H1 (cell line): ENCODE results near the gene SPSB3. TPM values are rescaled to one million over a fixed set of nuclear protein-coding genes. Genes with fewer than 3 reads are reported as not detected.
A peak's percentile ranks its signal among the peaks of the same experiment; 100 is the strongest.

Experiments used
- CTCF ChIA-PET: fragments of 300-600 bp; sonication (Branson Sonifier 250); formaldehyde crosslinking; loops from one replicate; lab custom pipeline; 2021; ENCODE audit not compliant: partially characterized antibody; lab: Charles Lee
- POLR2A ChIA-PET: fragments of 300-600 bp; sonication (Branson Sonifier 250); formaldehyde crosslinking; loops from one replicate; lab custom pipeline; 2021; ENCODE audit warnings: inconsistent platforms; ENCODE audit not compliant: partially characterized antibody; lab: Charles Lee
- DNase-seq, 2 experiments: peaks; one replicate each; pipeline versions ENCODE4 v3.0.0 to v3.0.0-alpha.2; 2010 to 2022; ENCODE audit warnings: low spot score in 2 of 2, low read depth in 1 of 2, mixed read lengths in 1 of 2
- FAIRE-seq: peaks from 2 replicates; lab custom pipeline; 2011; peaks lifted over from hg19 to GRCh38; lab: Jason Lieb, UNC
- H2AFZ ChIP-seq: 2 replicates; pipeline ENCODE4 v1.8.1; 2012; ENCODE audit warnings: low read length, inconsistent platforms
- H2AK5ac ChIP-seq: 2 replicates; pipeline ENCODE4 v1.6.1; 2013; ENCODE audit warnings: low read depth, low read length
- H2BK120ac ChIP-seq: replicated peaks from 2 replicates; pipeline ENCODE3; 2013; ENCODE audit warnings: low read depth, low read length, inconsistent platforms
- H2BK12ac ChIP-seq: 2 replicates; pipeline ENCODE4 v1.6.1; 2013; ENCODE audit warnings: low read depth, low read length
- H2BK15ac ChIP-seq: 2 replicates; pipeline ENCODE4 v1.6.1; 2013; ENCODE audit warnings: low read length
- H2BK20ac ChIP-seq: 2 replicates; pipeline ENCODE4 v1.6.1; 2013; ENCODE audit warnings: low read length
- H2BK5ac ChIP-seq: 2 replicates; pipeline ENCODE4 v1.6.1; 2013; ENCODE audit warnings: low read depth, low read length
- H3K14ac ChIP-seq: 2 replicates; pipeline ENCODE4 v1.6.1; 2013; ENCODE audit warnings: inconsistent platforms; ENCODE audit not compliant: insufficient read length
- H3K18ac ChIP-seq: 2 replicates; pipeline ENCODE4 v1.6.1; 2013; ENCODE audit warnings: low read length; ENCODE audit errors: extremely low read depth
- H3K23ac ChIP-seq: 2 replicates; pipeline ENCODE4 v1.6.1; 2013; ENCODE audit warnings: inconsistent platforms; ENCODE audit not compliant: insufficient read length
- H3K23me2 ChIP-seq: 2 replicates; pipeline ENCODE4 v1.6.1; 2013; ENCODE audit warnings: low read depth, low read length
- H3K27ac ChIP-seq: 2 replicates; pipeline ENCODE4 v1.6.1; 2011; ENCODE audit warnings: low read depth, low read length, inconsistent platforms
- H3K27me3 ChIP-seq, 4 experiments: replicated peaks in 1 of 4; 1 replicate in 1 of 4; 2 replicates in 3 of 4; pipeline versions ENCODE4 v1.6.1 to v1.8.1; 2011 to 2013; ENCODE audit warnings: low read length in 3 of 4, mild to moderate bottlenecking in 3 of 4, inconsistent platforms in 2 of 4, mixed read lengths in 2 of 4, moderate library complexity in 1 of 4; ENCODE audit not compliant: control insufficient read depth in 3 of 4, insufficient read depth in 3 of 4; ENCODE audit errors: extremely low read depth in 1 of 4
- H3K36me3 ChIP-seq, 4 experiments: 2 replicates each; pipeline versions ENCODE4 v1.6.1 to v1.8.1; 2011 to 2013; ENCODE audit warnings: mild to moderate bottlenecking in 4 of 4, low read length in 3 of 4, moderate library complexity in 2 of 4, control low read depth in 1 of 4, inconsistent platforms in 1 of 4; ENCODE audit not compliant: insufficient read depth in 4 of 4, control insufficient read depth in 2 of 4
- H3K4ac ChIP-seq: replicated peaks from 2 replicates; pipeline ENCODE3; 2013; ENCODE audit warnings: low read length, low read depth, mixed read lengths, inconsistent platforms; ENCODE audit not compliant: insufficient read length
- H3K4me1 ChIP-seq, 4 experiments: replicated peaks in 1 of 4; 1 replicate in 1 of 4; 2 replicates in 3 of 4; pipeline versions ENCODE4 v1.6.1 to v1.8.1; 2011 to 2013; ENCODE audit warnings: low read length in 3 of 4, inconsistent platforms in 2 of 4, mixed read lengths in 1 of 4; ENCODE audit not compliant: insufficient read depth in 4 of 4, control insufficient read depth in 3 of 4
- H3K4me2 ChIP-seq, 2 experiments: 2 replicates each; pipeline versions ENCODE4 v1.6.1 to v1.8.1; 2011 to 2013; ENCODE audit warnings: low read depth in 2 of 2, low read length in 2 of 2, control low read depth in 1 of 2, inconsistent platforms in 1 of 2, mild to moderate bottlenecking in 1 of 2; ENCODE audit not compliant: insufficient read depth in 1 of 2
- H3K4me3 ChIP-seq, 4 experiments: fragments of 200-600, 300-600 bp in 1 of 4; sonication (generic), shearing (Covaris generic), sonication (Bioruptor Twin) in 1 of 4; 2 replicates each; pipeline versions ENCODE4 v1.5.1 to v1.8.1; 2011 to 2016; ENCODE audit warnings: low read length in 4 of 4, low read depth in 3 of 4, control low read depth in 2 of 4, inconsistent platforms in 2 of 4, mild to moderate bottlenecking in 2 of 4, mixed read lengths in 1 of 4, moderate library complexity in 1 of 4; ENCODE audit not compliant: insufficient read depth in 2 of 4; ENCODE audit errors: extremely low read depth in 1 of 4
- H3K56ac ChIP-seq: replicated peaks from 2 replicates; pipeline ENCODE3; 2013; ENCODE audit warnings: low read depth, mild to moderate bottlenecking, mixed read lengths, low read length, inconsistent platforms; ENCODE audit not compliant: insufficient read length
- H3K79me1 ChIP-seq: 2 replicates; pipeline ENCODE4 v1.6.1; 2013; ENCODE audit warnings: low read depth, low read length, control low read depth
- H3K79me2 ChIP-seq, 2 experiments: 2 replicates each; pipeline versions ENCODE4 v1.6.1 to v1.8.1; 2012 to 2013; ENCODE audit warnings: low read length in 2 of 2, mild to moderate bottlenecking in 2 of 2, inconsistent platforms in 1 of 2; ENCODE audit not compliant: insufficient read depth in 2 of 2, control insufficient read depth in 1 of 2
- H3K9ac ChIP-seq, 4 experiments: replicated peaks in 1 of 4; 1 replicate in 1 of 4; 2 replicates in 3 of 4; pipeline versions ENCODE4 v1.6.1 to v1.8.1; 2011 to 2013; ENCODE audit warnings: low read depth in 3 of 4, low read length in 3 of 4, control low read depth in 2 of 4, mild to moderate bottlenecking in 2 of 4, moderate library complexity in 2 of 4, inconsistent platforms in 1 of 4; ENCODE audit errors: extremely low read depth in 1 of 4
- H3K9me3 ChIP-seq, 2 experiments: 2 replicates each; pipeline versions ENCODE4 v1.6.1 to v1.8.1; 2012 to 2013; ENCODE audit warnings: mild to moderate bottlenecking in 2 of 2, moderate library complexity in 2 of 2, control low read depth in 1 of 2, inconsistent platforms in 1 of 2, low read depth in 1 of 2, low read length in 1 of 2, mixed read lengths in 1 of 2; ENCODE audit not compliant: insufficient read depth in 2 of 2
- H4K20me1 ChIP-seq, 2 experiments: replicated peaks in 1 of 2; 2 replicates each; pipeline versions ENCODE3 to v1.8.1; 2011 to 2013; ENCODE audit warnings: inconsistent platforms in 2 of 2, low read length in 2 of 2, mild to moderate bottlenecking in 1 of 2; ENCODE audit not compliant: insufficient read depth in 2 of 2, control insufficient read depth in 1 of 2
- H4K5ac ChIP-seq: 2 replicates; pipeline ENCODE4 v1.6.1; 2013; ENCODE audit warnings: low read length, low read depth, mixed read lengths, inconsistent platforms; ENCODE audit not compliant: insufficient read length
- H4K8ac ChIP-seq: 2 replicates; pipeline ENCODE4 v1.8.0; 2013; ENCODE audit warnings: mild to moderate bottlenecking, moderate library complexity, low read length, inconsistent platforms; ENCODE audit not compliant: insufficient read depth; ENCODE audit errors: extremely low read depth
- H4K91ac ChIP-seq: replicated peaks from 2 replicates; pipeline ENCODE3; 2013; ENCODE audit warnings: low read length, mixed read lengths, inconsistent platforms; ENCODE audit not compliant: insufficient read length
- BRCA1 ChIP-seq: IDR thresholded peaks from 2 replicates; pipeline ENCODE4 v1.6.1; 2012; ENCODE audit warnings: low read depth, low read length, improper control_type of control experiment
- CBX8 ChIP-seq: fragments of 300-800, 300-1000 bp; sonication (generic); IDR thresholded peaks from 2 replicates; pipeline ENCODE4 v1.7.1; 2016; ENCODE audit warnings: low read depth, low read length, borderline replicate concordance
- JUND ChIP-seq: IDR thresholded peaks from 2 replicates; pipeline ENCODE4 v1.6.1; 2011; ENCODE audit warnings: mild to moderate bottlenecking, improper control_type of control experiment, low read length
- KDM1A ChIP-seq: fragments of 200-600, 300-600 bp; sonication (generic); IDR thresholded peaks from 2 replicates; pipeline ENCODE4 v1.7.1; 2016; ENCODE audit warnings: mild to moderate bottlenecking, low read length, borderline replicate concordance
- POLR2AphosphoS5 ChIP-seq: IDR thresholded peaks from 2 replicates; pipeline ENCODE4 v1.6.1; 2011; ENCODE audit warnings: low read depth, low read length
- SIN3A ChIP-seq, 2 experiments: IDR thresholded peaks in 1 of 2; conservative IDR thresholded peaks in 1 of 2; 2 replicates each; pipeline ENCODE4 v1.6.1; 2011 to 2012; ENCODE audit warnings: low read length in 2 of 2, improper control_type of control experiment in 1 of 2, low read depth in 1 of 2, mild to moderate bottlenecking in 1 of 2
- SIRT6 ChIP-seq: IDR thresholded peaks from one replicate; pipeline ENCODE4 v1.7.1; 2012; ENCODE audit warnings: low read length, inconsistent platforms
- TAF1 ChIP-seq: IDR thresholded peaks from 2 replicates; pipeline ENCODE4 v1.6.1; 2011; ENCODE audit warnings: mild to moderate bottlenecking, low read depth, low read length
- USF2 ChIP-seq: IDR thresholded peaks from 2 replicates; pipeline ENCODE4 v1.6.1; 2011; ENCODE audit warnings: low read length, improper control_type of control experiment
- YY1 ChIP-seq: IDR thresholded peaks from 2 replicates; pipeline ENCODE4 v1.6.1; 2011; ENCODE audit warnings: low read depth, mild to moderate bottlenecking, low read length
- WGBS, 2 experiments: shearing (Covaris generic) in 1 of 2; methylation state at CpG; one replicate each; pipeline versions ENCODE4 v1.1.6 to v1.1.7; 2013 to 2015; ENCODE audit warnings: low lambda C conversion rate in 2 of 2, mixed read lengths in 2 of 2, inconsistent platforms in 1 of 2, low coverage in 1 of 2, missing lambda C conversion rate in 1 of 2; ENCODE audit not compliant: insufficient replicate concordance in 2 of 2, insufficient coverage in 1 of 2, insufficient read length in 1 of 2; ENCODE audit errors: extremely low coverage in 1 of 2, missing lambda C conversion rate in 1 of 2; 5-methylcytosine and 5-hydroxymethylcytosine counted together
- polyA plus RNA-seq, 7 experiments: library from polyadenylated mRNA; depleted of rRNA in 3 of 7; stranded (reverse) in 5 of 7; unstranded in 2 of 7; fragments of >200 nt in 5 of 7; fragments of 200-250 nt in 2 of 7; gene quantifications; 1 replicate in 5 of 7; 2 replicates in 1 of 7; 4 replicates in 1 of 7; pipeline versions ENCODE4 v1.2.1 to v1.2.3, GENCODE V29; 2011 to 2013; ENCODE audit warnings: missing spikeins in 2 of 7, mixed read lengths in 2 of 7
- total RNA-seq: library from RNA; stranded (reverse); fragmentation: NEBNext Ultra II Directional; extraction: Animal tissue kit (Norgen Biotek cat#: 25700); gene quantifications from 2 replicates; pipeline ENCODE4 v1.2.1, GENCODE V29; 2021

Gene SPSB3
- total and polyA plus RNA-seq, 2 of the 8 experiments (the other 6 are each of a cell fraction or from before 2014, with no cell fraction given): 22.5 to 37.8 TPM

DNA sequence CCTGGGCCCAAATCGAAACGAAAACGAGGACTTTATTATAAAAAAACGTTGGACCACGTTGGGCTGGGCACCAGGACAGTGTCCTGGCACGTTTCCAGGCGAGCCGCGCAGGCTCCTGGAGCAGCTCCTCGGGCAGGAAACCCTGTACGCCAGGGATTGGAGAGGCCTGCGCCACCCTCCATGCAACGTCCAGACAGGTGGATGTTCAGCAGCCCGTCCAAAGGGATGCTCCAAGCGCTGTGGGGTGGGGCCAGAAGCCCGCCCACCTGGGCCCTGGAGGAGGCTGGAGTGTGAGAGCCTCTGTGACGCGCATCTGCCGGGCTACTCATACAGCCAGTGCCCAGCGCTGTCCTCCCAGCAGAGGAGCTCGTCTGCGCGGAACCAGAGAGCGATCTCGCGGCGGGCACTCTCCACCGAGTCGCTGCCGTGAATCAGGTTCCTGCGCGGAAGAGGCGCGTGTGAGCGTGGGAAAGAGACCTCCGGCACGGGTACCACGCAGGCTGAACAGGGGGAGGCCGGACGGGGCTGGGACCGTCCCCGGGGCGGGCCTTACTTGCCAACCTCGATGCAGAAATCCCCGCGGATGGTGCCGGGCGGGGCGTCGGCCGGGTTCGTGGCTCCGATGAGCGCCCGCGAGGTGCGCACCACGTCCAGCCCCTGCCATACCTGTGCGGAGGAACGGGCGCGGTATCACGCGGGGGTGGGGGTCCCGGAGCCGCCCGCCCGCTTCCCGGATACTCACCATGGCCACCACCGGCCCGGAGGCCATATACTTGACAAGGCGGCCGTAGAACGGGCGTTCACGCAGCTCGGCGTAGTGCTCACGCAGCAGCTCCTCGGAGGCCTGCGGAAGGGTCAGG lies 11.8 kb downstream of the SPSB3 start:
- no peak overlapping the region for H4K5ac ChIP-seq
- no peak overlapping the region for H3K14ac ChIP-seq
- H3K56ac ChIP-seq: peak overlapping the region; percentile 59
- H3K23me2 ChIP-seq: peaks cover 17% of the 10 kb centered on the region
- H3K9ac ChIP-seq: peak overlapping the region in 3 of 4 experiments; percentile 48 to 78 (median 53); a peak in 5 of 7 replicates
- peaks cover 0 to 15% of the 10 kb centered on the region in 2 experiments; a peak in 1 of 4 replicates for H3K79me2 ChIP-seq
- peak overlapping the region; percentile 71; the same call in 1 of the 2 replicates for H2BK5ac ChIP-seq
- H2AK5ac ChIP-seq: no peak overlapping the region; the same call in 1 of the 2 replicates
- DNase-seq (peak in 1 of 2 experiments; percentile 76), FAIRE-seq (no peak)
- H3K23ac ChIP-seq: no peak overlapping the region
- H2AFZ ChIP-seq: no peak overlapping the region
- H4K20me1 ChIP-seq: peaks cover 0 to 16% of the 10 kb centered on the region in 2 experiments
- H3K27ac ChIP-seq: no peak overlapping the region
- H3K27me3 ChIP-seq: no peaks in the 10 kb centered on the region
- peak overlapping the region; percentile 93 for H4K91ac ChIP-seq
- H3K4me2 ChIP-seq: peak overlapping the region; percentile 71 to 92
- CTCF ChIA-PET: interaction anchor here (0.7 to 2.2 kb wide), 5 partner anchors 11 to 71 kb away, joined by 3 to 8 read pairs (median 3); partner anchors contain the start of genes NUBP2 and SPSB3
- H3K18ac ChIP-seq: no peak overlapping the region; the same call in none of the 2 replicates
- no peak overlapping the region for H2BK12ac ChIP-seq
- H3K79me1 ChIP-seq: peaks cover 4% of the 10 kb centered on the region
- H3K4me1 ChIP-seq: peaks cover 0 to 12% (median 10%) of the 10 kb centered on the region in 4 experiments; a peak in 5 of 7 replicates
- no peak overlapping the region for H3K4ac ChIP-seq
- H3K36me3 ChIP-seq: peaks cover 3 to 37% (median 7%) of the 10 kb centered on the region in 4 experiments; a peak in 4 of 8 replicates
- H4K8ac ChIP-seq: peak overlapping the region; percentile 68
- H3K4me3 ChIP-seq: peak overlapping the region; percentile 82 to 91 (median 82)
- no peak overlapping the region for H2BK15ac ChIP-seq
- no peaks in the 10 kb centered on the region for H3K9me3 ChIP-seq
- WGBS, 2 experiments: 30% methylated on average over 43 of the region's 81 CpGs; no CpG with 5 or more reads in 1 of the 2 experiments
- H2BK120ac ChIP-seq: no peak overlapping the region
- POLR2A ChIA-PET: interaction anchor here (0.6 to 13.5 kb wide), 30 partner anchors 8 to 462 kb away, joined by 3 to 246 read pairs (median 4); partner anchors contain the start of genes FAHD1, HAGH, IGFALS and JPT2
- no peak overlapping the region for H2BK20ac ChIP-seq
- TF ChIP-seq POLR2AphosphoS5 (peak; percentile 81), TAF1 (0 out of 2 replicates have a peak, but pooled peaks have one; percentile 40), USF2 (no peak), CBX8 (no peak), YY1 (no peak), SIRT6 (no peak), JUND (no peak), KDM1A (no peak), SIN3A (conservative IDR thresholded peaks at IDR 0.05 in 1 of 2, IDR thresholded peaks at IDR 0.05 in 1 of 2; ENCODE audit: low read depth in 1 of 2, low read length in 2 of 2) (0 out of 4 replicates have a peak, but pooled peaks of 1 of the 2 experiments have one; percentile 11), BRCA1 (no peak)
